Measurements from ENCODE around the gene KCTD13.
"Not testable (repeated sequence)": the region's sequence is repeated elsewhere in the genome, so short reads cannot be mapped to it uniquely, and the experiment has no call there.

The KCTD13 gene

GRCh38 chr16:29915590-29916247, 10.3 kb downstream of the KCTD13 start:
- POLR2A ChIA-PET = no interaction called here
- 95% methylated on average over 6 of the region's 6 CpGs for WGBS (ENCODE audit: insufficient coverage)
- CTCF ChIA-PET = interaction anchor here (0.9 to 1.8 kb wide), 4 partner anchors 12 to 57 kb away, joined by 3 to 5 read pairs (median 4); partner anchors contain the start of gene ASPHD1

GRCh38 chr16:29913514-29913913, 12.5 kb downstream of the KCTD13 start:
- no peak for DNase-seq
- H3K27me3 ChIP-seq (replicated peaks in 2 of 5; ENCODE audit: control insufficient read depth in 4 of 5, insufficient read depth in 5 of 5, low read length in 4 of 5) = no peaks in the 10 kb centered on the region
- ChIA-PET CTCF (interaction anchor here (0.9 kb wide), 1 partner anchor 93 kb away, joined by 3 read pairs; no protein-coding TSS in a partner anchor), POLR2A (no interaction called here)
- peaks cover 0 to 9% (median 1%) of the 10 kb centered on the region in 4 experiments for H3K4me1 ChIP-seq (ENCODE audit: control extremely low read depth in 1 of 4, control insufficient read depth in 4 of 4, insufficient read depth in 4 of 4, low read length in 3 of 4)
- 98% methylated on average over 8 of the region's 8 CpGs for WGBS (ENCODE audit: insufficient coverage)
- H3K27ac ChIP-seq (ENCODE audit: insufficient read depth in 1 of 2, low read depth in 1 of 2, low read length in 2 of 2, poor library complexity in 1 of 2, severe bottlenecking in 2 of 2) = no peak overlapping the region
- H3K9me3 ChIP-seq (ENCODE audit: control extremely low read depth in 1 of 5, control insufficient read depth in 4 of 5, insufficient read depth in 2 of 5, low read depth in 1 of 5, low read length in 4 of 5) = no peaks in the 10 kb centered on the region
- no peak overlapping the region for H3K4me3 ChIP-seq (ENCODE audit: control insufficient read depth in 1 of 7, extremely low read depth in 1 of 7, insufficient read depth in 4 of 7, low read depth in 2 of 7, low read length in 6 of 7)
- peaks cover 2 to 18% (median 10%) of the 10 kb centered on the region in 4 experiments for H3K36me3 ChIP-seq (ENCODE audit: control insufficient read depth in 4 of 4, insufficient read depth in 4 of 4, low read length in 3 of 4)

More at GRCh38 chr16:29915590-29916247, 10.3 kb downstream of the KCTD13 start:
- Histone ChIP-seq H3K4me3 (ENCODE audit: control insufficient read depth in 1 of 7, extremely low read depth in 1 of 7, insufficient read depth in 4 of 7, low read depth in 2 of 7, low read length in 6 of 7) (no peak overlapping the region), H3K27me3 (replicated peaks in 2 of 5; ENCODE audit: control insufficient read depth in 4 of 5, insufficient read depth in 5 of 5, low read length in 4 of 5) (no peaks in the 10 kb centered on the region), H3K36me3 (ENCODE audit: control insufficient read depth in 4 of 4, insufficient read depth in 4 of 4, low read length in 3 of 4) (peaks cover 9 to 29% (median 20%) of the 10 kb centered on the region in 4 experiments), H3K4me1 (ENCODE audit: control extremely low read depth in 1 of 4, control insufficient read depth in 4 of 4, insufficient read depth in 4 of 4, low read length in 3 of 4) (no peaks in the 10 kb centered on the region), H3K9me3 (ENCODE audit: control extremely low read depth in 1 of 5, control insufficient read depth in 4 of 5, insufficient read depth in 2 of 5, low read depth in 1 of 5, low read length in 4 of 5) (no peaks in the 10 kb centered on the region), H3K27ac (ENCODE audit: insufficient read depth in 1 of 2, low read depth in 1 of 2, low read length in 2 of 2, poor library complexity in 1 of 2, severe bottlenecking in 2 of 2) (no peak overlapping the region)
- no peak for DNase-seq

GRCh38 chr16:29912087-29912486, 13.9 kb downstream of the KCTD13 start:
- DNase-seq = no peak
- Histone ChIP-seq H3K4me1 (ENCODE audit: control extremely low read depth in 1 of 4, control insufficient read depth in 4 of 4, insufficient read depth in 4 of 4, low read length in 3 of 4) (peaks cover 0 to 9% (median 1%) of the 10 kb centered on the region in 4 experiments), H3K9me3 (ENCODE audit: control extremely low read depth in 1 of 5, control insufficient read depth in 4 of 5, insufficient read depth in 2 of 5, low read depth in 1 of 5, low read length in 4 of 5) (no peaks in the 10 kb centered on the region), H3K4me3 (ENCODE audit: control insufficient read depth in 1 of 7, extremely low read depth in 1 of 7, insufficient read depth in 4 of 7, low read depth in 2 of 7, low read length in 6 of 7) (no peak overlapping the region), H3K36me3 (ENCODE audit: control insufficient read depth in 4 of 4, insufficient read depth in 4 of 4, low read length in 3 of 4) (peaks cover 2 to 18% (median 9%) of the 10 kb centered on the region in 4 experiments), H3K27ac (ENCODE audit: insufficient read depth in 1 of 2, low read depth in 1 of 2, low read length in 2 of 2, poor library complexity in 1 of 2, severe bottlenecking in 2 of 2) (no peak overlapping the region), H3K27me3 (replicated peaks in 2 of 5; ENCODE audit: control insufficient read depth in 4 of 5, insufficient read depth in 5 of 5, low read length in 4 of 5) (no peaks in the 10 kb centered on the region)
- POLR2A ChIA-PET = no interaction called here
- CTCF ChIA-PET = interaction anchor here (0.9 to 1.4 kb wide), 3 partner anchors 48 to 94 kb away, joined by 3 read pairs; partner anchors contain the start of gene TAOK2
- WGBS (ENCODE audit: insufficient coverage) = 95% methylated on average over 9 of the region's 11 CpGs

- Histone ChIP-seq H3K36me3 (ENCODE audit: control insufficient read depth in 4 of 4, insufficient read depth in 4 of 4, low read length in 3 of 4) (peaks cover 2 to 15% (median 6%) of the 10 kb centered on the region in 4 experiments), H3K27me3 (replicated peaks in 2 of 5; ENCODE audit: control insufficient read depth in 4 of 5, insufficient read depth in 5 of 5, low read length in 4 of 5) (no peaks in the 10 kb centered on the region), H3K27ac (ENCODE audit: insufficient read depth in 1 of 2, low read depth in 1 of 2, low read length in 2 of 2, poor library complexity in 1 of 2, severe bottlenecking in 2 of 2) (no peak overlapping the region), H3K9me3 (ENCODE audit: control extremely low read depth in 1 of 5, control insufficient read depth in 4 of 5, insufficient read depth in 2 of 5, low read depth in 1 of 5, low read length in 4 of 5) (no peaks in the 10 kb centered on the region), H3K4me3 (ENCODE audit: control insufficient read depth in 1 of 7, extremely low read depth in 1 of 7, insufficient read depth in 4 of 7, low read depth in 2 of 7, low read length in 6 of 7) (no peak overlapping the region), H3K4me1 (ENCODE audit: control extremely low read depth in 1 of 4, control insufficient read depth in 4 of 4, insufficient read depth in 4 of 4, low read length in 3 of 4) (peaks cover 0 to 9% (median 1%) of the 10 kb centered on the region in 4 experiments)
- WGBS (ENCODE audit: insufficient coverage) = 89% methylated on average over 11 of the region's 15 CpGs
- POLR2A ChIA-PET = interaction anchor here (0.6 kb wide), 1 partner anchor 40 kb away, joined by 3 read pairs; no protein-coding TSS in a partner anchor
- CTCF ChIA-PET = interaction anchor here (0.9 to 1.4 kb wide), 3 partner anchors 47 to 95 kb away, joined by 3 read pairs; partner anchors contain the start of gene TAOK2
- no peak for DNase-seq
Measured at GRCh38 chr16:29911676-29912010, 14.4 kb downstream of the KCTD13 start.

GRCh38 chr16:29910819-29911675, 15.0 kb downstream of the KCTD13 start:
- CTCF ChIA-PET = interaction anchor here (0.9 to 1.4 kb wide), 4 partner anchors 12 to 95 kb away, joined by 3 to 4 read pairs (median 3); partner anchors contain the start of genes SEZ6L2 and TAOK2
- 98% methylated on average over 18 of the region's 20 CpGs for WGBS (ENCODE audit: insufficient coverage)
- no peak for DNase-seq
- no peak overlapping the region for H3K27ac ChIP-seq (ENCODE audit: insufficient read depth in 1 of 2, low read depth in 1 of 2, low read length in 2 of 2, poor library complexity in 1 of 2, severe bottlenecking in 2 of 2)
- H3K9me3 ChIP-seq (ENCODE audit: control extremely low read depth in 1 of 5, control insufficient read depth in 4 of 5, insufficient read depth in 2 of 5, low read depth in 1 of 5, low read length in 4 of 5) = no peaks in the 10 kb centered on the region
- H3K4me3 ChIP-seq (ENCODE audit: control insufficient read depth in 1 of 7, extremely low read depth in 1 of 7, insufficient read depth in 4 of 7, low read depth in 2 of 7, low read length in 6 of 7) = no peak overlapping the region
- H3K27me3 ChIP-seq (replicated peaks in 2 of 5; ENCODE audit: control insufficient read depth in 4 of 5, insufficient read depth in 5 of 5, low read length in 4 of 5) = no peaks in the 10 kb centered on the region
- POLR2A ChIA-PET = interaction anchor here (0.6 kb wide), 1 partner anchor 39 kb away, joined by 3 read pairs; no protein-coding TSS in a partner anchor
- H3K36me3 ChIP-seq (ENCODE audit: control insufficient read depth in 4 of 4, insufficient read depth in 4 of 4, low read length in 3 of 4) = peaks cover 2 to 13% (median 5%) of the 10 kb centered on the region in 4 experiments
- peaks cover 0 to 9% (median 1%) of the 10 kb centered on the region in 4 experiments for H3K4me1 ChIP-seq (ENCODE audit: control extremely low read depth in 1 of 4, control insufficient read depth in 4 of 4, insufficient read depth in 4 of 4, low read length in 3 of 4)

- H3K27ac ChIP-seq (ENCODE audit: insufficient read depth in 1 of 2, low read depth in 1 of 2, low read length in 2 of 2, poor library complexity in 1 of 2, severe bottlenecking in 2 of 2); H3K4me3 ChIP-seq (ENCODE audit: control insufficient read depth in 1 of 7, extremely low read depth in 1 of 7, insufficient read depth in 4 of 7, low read depth in 2 of 7, low read length in 6 of 7); H3K36me3 ChIP-seq (ENCODE audit: control insufficient read depth in 4 of 4, insufficient read depth in 4 of 4, low read length in 3 of 4); H3K9me3 ChIP-seq (ENCODE audit: control extremely low read depth in 1 of 5, control insufficient read depth in 4 of 5, insufficient read depth in 2 of 5, low read depth in 1 of 5, low read length in 4 of 5); POLR2A ChIA-PET; DNase-seq; H3K27me3 ChIP-seq (replicated peaks in 2 of 5; ENCODE audit: control insufficient read depth in 4 of 5, insufficient read depth in 5 of 5, low read length in 4 of 5); H3K4me1 ChIP-seq (ENCODE audit: control extremely low read depth in 1 of 4, control insufficient read depth in 4 of 4, insufficient read depth in 4 of 4, low read length in 3 of 4): not testable (repeated sequence)
- CTCF ChIA-PET = interaction anchor here (0.9 to 1.5 kb wide), 3 partner anchors 16 to 96 kb away, joined by 3 to 4 read pairs (median 3); partner anchors contain the start of gene KCTD13
- no CpG with 5 or more reads among the region's 6 CpGs for WGBS (ENCODE audit: insufficient coverage)
Measured at GRCh38 chr16:29909851-29910250, 16.2 kb downstream of the KCTD13 start.

All from common myeloid progenitor, CD34-positive (primary cell).